Measurements from ENCODE around the gene PRKCG.

The PRKCG gene

GRCh38 chr19:53880711-53881481 lies 1.1 kb upstream of the PRKCG start:
- DNase-seq (ENCODE audit: low read depth in 2 of 2) = no peak
- no peak overlapping the region for H3K4me3 ChIP-seq (replicated peaks in 1 of 2; ENCODE audit: low read depth in 2 of 2, low read length in 2 of 2)
- TF ChIP-seq CTCF (IDR thresholded peaks at IDR 0.05; ENCODE audit: low read depth, low read length) = no peak

GRCh38 chr19:53882391-53883050 lies 524 bp downstream of the PRKCG start:
- H3K4me3 ChIP-seq (replicated peaks in 1 of 2; ENCODE audit: low read depth in 2 of 2, low read length in 2 of 2) = no peak overlapping the region
- DNase-seq (ENCODE audit: low read depth in 2 of 2) = no peak
- TF ChIP-seq CTCF (IDR thresholded peaks at IDR 0.05; ENCODE audit: low read depth, low read length) = no peak

GRCh38 chr19:53883231-53883661 lies 1.2 kb downstream of the PRKCG start:
- no peak for TF ChIP-seq CTCF (IDR thresholded peaks at IDR 0.05; ENCODE audit: low read depth, low read length)
- no peak for DNase-seq (ENCODE audit: low read depth in 2 of 2)
- no peak overlapping the region for H3K4me3 ChIP-seq (replicated peaks in 1 of 2; ENCODE audit: low read depth in 2 of 2, low read length in 2 of 2)

GRCh38 chr19:53883741-53884140 lies 1.7 kb downstream of the PRKCG start:
- no peak for DNase-seq (ENCODE audit: low read depth in 2 of 2)
- no peak for TF ChIP-seq CTCF (IDR thresholded peaks at IDR 0.05; ENCODE audit: low read depth, low read length)

GRCh38 chr19:53884256-53884655 lies 2.3 kb downstream of the PRKCG start:
- H3K4me3 ChIP-seq (replicated peaks in 1 of 2; ENCODE audit: low read depth in 2 of 2, low read length in 2 of 2) = no peak overlapping the region
- no peak for DNase-seq (ENCODE audit: low read depth in 2 of 2)
- no peak for TF ChIP-seq CTCF (IDR thresholded peaks at IDR 0.05; ENCODE audit: low read depth, low read length)

More at GRCh38 chr19:53883741-53884140, 1.7 kb downstream of the PRKCG start:
- H3K4me3 ChIP-seq (replicated peaks in 1 of 2; ENCODE audit: low read depth in 2 of 2, low read length in 2 of 2) = no peak overlapping the region

- H3K4me3 ChIP-seq (replicated peaks in 1 of 2; ENCODE audit: low read depth in 2 of 2, low read length in 2 of 2) = no peak overlapping the region
- no peak for DNase-seq (ENCODE audit: low read depth in 2 of 2)
- no peak for TF ChIP-seq CTCF (IDR thresholded peaks at IDR 0.05; ENCODE audit: low read depth, low read length)
Measured at GRCh38 chr19:53885036-53885435, 3.0 kb downstream of the PRKCG start.
